Right lobe of liver (tissue), 6 donors: ENCODE measurements around the gene CENPQ. TPM values are rescaled to one million over a fixed set of nuclear protein-coding genes. Genes with fewer than 3 reads are reported as not detected.

Source experiments
- ATAC-seq, 4 donors: fragments of 200-7000 bp; cut with Tn5 transposase; one replicate each; pipeline ENCODE4 v1.9.1; 2020; ENCODE audit warnings: mild to moderate bottlenecking in 4 of 4, moderate library complexity in 4 of 4
- DNase-seq, 3 donors: peaks; one replicate each; pipeline ENCODE4 v3.0.0-alpha.2; 2020
- H3K27ac ChIP-seq, 3 donors: fragments of 200-600 bp; one replicate each; pipeline ENCODE4 v1.8.0; 2022
- H3K27me3 ChIP-seq, 2 donors: fragments of 200-600 bp; one replicate each; pipeline ENCODE4 v1.8.0; 2022
- H3K36me3 ChIP-seq, 4 donors: fragments of 200-600 bp; sonication (generic) in 1 of 4; one replicate each; pipeline versions ENCODE4 v1.5.1 to v1.8.0; 2017 to 2022; ENCODE audit warnings: control low read depth in 1 of 4
- H3K4me1 ChIP-seq, 4 donors: fragments of 200-600 bp; sonication (generic) in 1 of 4; one replicate each; pipeline versions ENCODE4 v1.5.1 to v1.8.0; 2017 to 2022; ENCODE audit warnings: control low read depth in 1 of 4
- H3K4me3 ChIP-seq, 3 donors: fragments of 200-600 bp; one replicate each; pipeline ENCODE4 v1.8.0; 2022
- H3K9me3 ChIP-seq, 4 donors: fragments of 200-600 bp; sonication (generic) in 1 of 4; one replicate each; pipeline versions ENCODE4 v1.5.1 to v1.8.0; 2017 to 2022; ENCODE audit warnings: control low read depth in 1 of 4
- POLR2A ChIP-seq: fragments of 450-650 bp; IDR thresholded peaks from one replicate; pipeline ENCODE4 v1.6.1; 2017; ENCODE audit warnings: antibody characterized with exemption, mild to moderate bottlenecking
- WGBS: methylation state at CpG from one replicate; pipeline ENCODE4 v1.1.6; 2018; ENCODE audit warnings: low coverage, low lambda C conversion rate; ENCODE audit not compliant: insufficient coverage; ENCODE audit errors: missing lambda C conversion rate; 5-methylcytosine and 5-hydroxymethylcytosine counted together
- intact Hi-C, 2 donors: fragments of 100-400 bp; cut with DNase I; formaldehyde crosslinking; loops; one replicate each; pipeline versions ENCODE4 v1.11.2 to v1.14.1; 2022
- total RNA-seq, 6 experiments: library from RNA; depleted of rRNA in 2 of 6; stranded (reverse); fragments of >200 nt in 2 of 6; fragmentation: NEBNext Ultra II Directional in 3 of 6; extraction: Animal tissue kit (Norgen Biotek cat#: 25700) in 3 of 6; gene quantifications; one replicate each; pipeline versions ENCODE4 v1.1.0 to v1.2.4, GENCODE V29; 2016 to 2023
- TF ChIP-seq, protein P1 (sequence below), 4 donors: fragments of 200-600 bp in 3 of 4; fragments of 450-650 bp in 1 of 4; IDR thresholded peaks; one replicate each; pipeline versions ENCODE4 v1.5.1 to v1.8.0; 2016 to 2022; ENCODE audit warnings: antibody characterized with exemption in 4 of 4, mild to moderate bottlenecking in 2 of 4
- donor health status: DM: no; HTN: yes; CAD: no.
- donor health status: DM: no; HTN: no; CAD: no.
- donor health status: DM: no; HTN: no; CAD: no.
- donor health status: DM: no; HTN: yes; CAD: no.
- donor health status: DM: no; HTN: yes; CAD: no.

Gene CENPQ
- total RNA-seq, 6 experiments from 2014 or later = 0.49 to 3.6 (median 1.1) TPM

DNA sequence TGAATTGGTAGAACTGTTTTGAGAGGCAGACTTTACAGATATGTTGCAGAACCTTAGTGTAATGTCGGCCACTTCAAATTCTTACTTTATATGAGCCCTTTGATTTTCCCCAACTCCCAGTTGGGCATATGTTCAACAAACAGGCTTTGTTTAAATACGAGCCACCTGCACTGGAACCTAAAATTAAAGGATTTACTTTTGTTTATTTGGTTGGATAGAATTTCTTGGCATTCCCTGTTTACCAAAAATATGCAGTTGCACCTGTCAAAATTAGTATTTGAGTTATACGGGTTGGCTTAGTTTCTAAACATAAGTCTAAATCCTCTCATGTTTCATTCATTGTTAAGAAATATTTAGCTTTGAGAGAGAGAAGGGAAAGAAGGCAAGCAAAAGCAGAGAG is 34.1 kb downstream of the CENPQ start:
- 92% methylated on average over 3 of the region's 3 CpGs for WGBS
- no peak for DNase-seq

DNA sequence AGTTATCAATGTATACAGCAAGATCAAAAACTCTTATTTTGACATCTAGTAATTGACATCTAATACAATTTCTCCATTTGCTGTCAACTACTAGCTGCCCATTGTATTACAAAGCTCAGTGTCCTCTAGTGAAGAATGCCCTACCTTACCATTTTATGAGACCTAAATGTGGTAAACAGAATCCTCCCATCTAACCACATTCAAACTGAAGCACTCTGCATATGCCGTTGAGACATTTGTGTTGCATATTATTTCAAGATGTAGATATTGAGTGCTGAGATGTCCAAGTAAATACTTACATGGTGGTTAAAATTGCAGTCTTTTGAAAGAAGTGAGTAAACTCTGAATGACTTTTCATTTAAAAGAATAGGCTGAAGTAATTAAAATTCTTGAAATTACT is 36.0 kb downstream of the CENPQ start:
- Histone ChIP-seq H3K27me3 (no peaks in the 10 kb centered on the region), H3K36me3 (no peaks in the 10 kb centered on the region), H3K4me3 (no peak overlapping the region), H3K4me1 (no peaks in the 10 kb centered on the region), H3K9me3 (no peaks in the 10 kb centered on the region), H3K27ac (no peak overlapping the region)
- intact Hi-C loops = no loop called here
- no peak for ATAC-seq
- DNase-seq = no peak
- 88% methylated on average over 1 of the region's 1 CpG for WGBS
- TF ChIP-seq, protein P1, sequence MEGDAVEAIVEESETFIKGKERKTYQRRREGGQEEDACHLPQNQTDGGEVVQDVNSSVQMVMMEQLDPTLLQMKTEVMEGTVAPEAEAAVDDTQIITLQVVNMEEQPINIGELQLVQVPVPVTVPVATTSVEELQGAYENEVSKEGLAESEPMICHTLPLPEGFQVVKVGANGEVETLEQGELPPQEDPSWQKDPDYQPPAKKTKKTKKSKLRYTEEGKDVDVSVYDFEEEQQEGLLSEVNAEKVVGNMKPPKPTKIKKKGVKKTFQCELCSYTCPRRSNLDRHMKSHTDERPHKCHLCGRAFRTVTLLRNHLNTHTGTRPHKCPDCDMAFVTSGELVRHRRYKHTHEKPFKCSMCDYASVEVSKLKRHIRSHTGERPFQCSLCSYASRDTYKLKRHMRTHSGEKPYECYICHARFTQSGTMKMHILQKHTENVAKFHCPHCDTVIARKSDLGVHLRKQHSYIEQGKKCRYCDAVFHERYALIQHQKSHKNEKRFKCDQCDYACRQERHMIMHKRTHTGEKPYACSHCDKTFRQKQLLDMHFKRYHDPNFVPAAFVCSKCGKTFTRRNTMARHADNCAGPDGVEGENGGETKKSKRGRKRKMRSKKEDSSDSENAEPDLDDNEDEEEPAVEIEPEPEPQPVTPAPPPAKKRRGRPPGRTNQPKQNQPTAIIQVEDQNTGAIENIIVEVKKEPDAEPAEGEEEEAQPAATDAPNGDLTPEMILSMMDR (IDR thresholded peaks at IDR 0.05) = no peak
- no peak for TF ChIP-seq POLR2A

More for the DNA sequence above, 34.1 kb downstream of the CENPQ start:
- no peaks in the 10 kb centered on the region for H3K27me3 ChIP-seq
- no peaks in the 10 kb centered on the region for H3K36me3 ChIP-seq
- no peak overlapping the region for H3K27ac ChIP-seq
- no peak for ATAC-seq
- intact Hi-C loops = no loop called here
- H3K4me3 ChIP-seq = no peak overlapping the region
- TF ChIP-seq, protein P1 (IDR thresholded peaks at IDR 0.05) = no peak
- TF ChIP-seq POLR2A = no peak
- no peaks in the 10 kb centered on the region for H3K4me1 ChIP-seq
- H3K9me3 ChIP-seq = no peaks in the 10 kb centered on the region

DNA sequence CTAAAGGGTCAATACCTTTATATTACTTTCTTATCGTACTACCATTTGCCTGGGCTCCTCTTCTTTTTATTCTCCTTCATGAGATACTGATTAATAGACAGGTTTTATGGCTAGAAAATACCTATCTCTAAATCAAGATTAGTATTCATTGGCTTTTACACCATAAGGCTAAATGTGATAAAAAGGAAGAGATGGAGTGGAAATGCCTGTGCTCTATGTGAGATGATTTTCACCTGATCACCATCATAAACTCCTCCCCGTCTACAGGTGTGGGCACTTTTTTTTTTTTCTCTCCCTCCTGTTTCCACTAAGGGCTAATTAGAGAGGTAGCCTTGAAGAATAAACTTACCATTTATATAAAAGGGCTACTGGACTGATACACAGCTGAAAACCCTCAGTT is 36.5 kb downstream of the CENPQ start, which contains the start of gene GLYATL3:
GLYATL3 (plus strand) TSS at position 301 of the 400 bp plus-strand sequence. CDS start 12,068 bp downstream, outside the sequence.
- no peaks in the 10 kb centered on the region for H3K9me3 ChIP-seq
- no peak within 1 kb of the TSS for H3K27ac ChIP-seq
- 70% methylated on average over 2 of the region's 2 CpGs for WGBS
- no peaks in the 10 kb centered on the region for H3K4me1 ChIP-seq
- ATAC-seq (no peak), DNase-seq (no peak)
- no peaks in the 10 kb centered on the region for H3K27me3 ChIP-seq
- TF ChIP-seq, protein P1 (IDR thresholded peaks at IDR 0.05) = no peak
- TF ChIP-seq POLR2A = no peak
- intact Hi-C loops = no loop called here
- no peak within 1 kb of the TSS for H3K4me3 ChIP-seq
- no peaks in the 10 kb centered on the region for H3K36me3 ChIP-seq

DNA sequence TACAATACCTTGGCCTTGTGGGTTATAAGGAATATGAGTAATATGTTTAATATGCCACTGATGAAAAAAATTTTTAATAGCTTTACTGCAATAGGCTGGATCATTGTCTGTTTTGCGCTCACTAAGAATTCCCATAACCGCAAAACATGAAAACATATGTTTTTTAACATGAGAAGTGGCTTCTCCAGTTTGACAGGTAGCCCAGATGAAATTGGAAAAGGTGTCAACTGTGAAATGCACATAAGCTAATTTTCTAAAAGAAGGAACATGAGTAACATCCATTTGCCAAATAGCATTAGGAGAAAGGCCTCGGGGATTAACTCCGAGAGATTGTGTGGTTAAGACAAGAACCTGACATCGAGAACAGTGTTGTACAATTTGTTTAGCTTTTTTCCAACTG is 41.5 kb downstream of the CENPQ start:
- WGBS = 96% methylated on average over 5 of the region's 5 CpGs
- no peak overlapping the region for H3K4me3 ChIP-seq
- H3K9me3 ChIP-seq = no peaks in the 10 kb centered on the region
- H3K36me3 ChIP-seq = no peaks in the 10 kb centered on the region
- TF ChIP-seq, protein P1 (IDR thresholded peaks at IDR 0.05) = no peak
- no peak for TF ChIP-seq POLR2A
- ATAC-seq (no peak), DNase-seq (no peak)
- H3K4me1 ChIP-seq = peaks cover 0 to 20% (median 7%) of the 10 kb centered on the region in 4 donors
- no peaks in the 10 kb centered on the region for H3K27me3 ChIP-seq
- intact Hi-C loops = no loop called here
- H3K27ac ChIP-seq = no peak overlapping the region
